ENCODE measurements around the gene DLX5. TPM values are rescaled to one million over a fixed set of nuclear protein-coding genes. Genes with fewer than 3 reads are reported as not detected.
"Not testable (repeated sequence)": the region's sequence is repeated elsewhere in the genome, so short reads cannot be mapped to it uniquely, and the experiment has no call there.

The DLX5 gene
- total RNA-seq, 4 donors from 2014 or later = not detected

DNA sequence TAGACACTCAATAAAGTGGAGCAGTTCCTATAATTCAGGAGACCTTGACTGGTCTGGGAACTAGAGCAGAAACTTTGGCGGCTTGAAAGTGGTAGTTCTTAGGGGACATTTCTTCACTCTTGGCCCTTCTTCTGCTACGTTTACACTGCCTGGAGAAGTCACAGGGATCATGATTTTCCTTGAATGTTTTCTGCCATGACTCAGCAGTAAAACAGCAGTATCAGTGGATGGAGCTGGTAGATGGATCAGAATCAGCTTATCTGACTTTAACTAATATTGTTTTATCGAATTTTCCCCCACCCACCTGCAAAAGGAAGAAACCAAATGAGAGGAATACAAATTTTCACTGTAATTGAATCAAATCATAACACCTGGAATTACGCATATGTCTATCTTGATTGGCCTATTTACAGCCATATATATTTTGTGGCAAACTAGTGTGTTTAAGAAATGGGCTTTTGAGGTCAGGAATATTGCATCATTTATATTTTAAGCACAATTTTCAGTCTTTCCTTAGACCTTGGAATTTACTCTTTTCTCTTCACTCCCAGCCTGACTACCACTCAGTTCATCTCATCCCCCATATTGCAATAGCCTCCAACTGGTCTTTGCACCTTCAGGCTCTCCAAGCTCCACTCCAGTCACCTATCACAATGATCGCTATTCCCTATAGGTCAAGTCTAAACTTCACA is 14.9 kb upstream of the DLX5 start:
- Histone ChIP-seq H3K36me3 (no peaks in the 10 kb centered on the region), H3K27me3 (no peaks in the 10 kb centered on the region), H3K4me1 (no peaks in the 10 kb centered on the region), H3K27ac (no peak overlapping the region), H3K9me3 (no peaks in the 10 kb centered on the region), H3K4me3 (no peak overlapping the region)
- TF ChIP-seq POLR2A (IDR thresholded peaks at IDR 0.05) = no peak
- DNase-seq = no peak

DNA sequence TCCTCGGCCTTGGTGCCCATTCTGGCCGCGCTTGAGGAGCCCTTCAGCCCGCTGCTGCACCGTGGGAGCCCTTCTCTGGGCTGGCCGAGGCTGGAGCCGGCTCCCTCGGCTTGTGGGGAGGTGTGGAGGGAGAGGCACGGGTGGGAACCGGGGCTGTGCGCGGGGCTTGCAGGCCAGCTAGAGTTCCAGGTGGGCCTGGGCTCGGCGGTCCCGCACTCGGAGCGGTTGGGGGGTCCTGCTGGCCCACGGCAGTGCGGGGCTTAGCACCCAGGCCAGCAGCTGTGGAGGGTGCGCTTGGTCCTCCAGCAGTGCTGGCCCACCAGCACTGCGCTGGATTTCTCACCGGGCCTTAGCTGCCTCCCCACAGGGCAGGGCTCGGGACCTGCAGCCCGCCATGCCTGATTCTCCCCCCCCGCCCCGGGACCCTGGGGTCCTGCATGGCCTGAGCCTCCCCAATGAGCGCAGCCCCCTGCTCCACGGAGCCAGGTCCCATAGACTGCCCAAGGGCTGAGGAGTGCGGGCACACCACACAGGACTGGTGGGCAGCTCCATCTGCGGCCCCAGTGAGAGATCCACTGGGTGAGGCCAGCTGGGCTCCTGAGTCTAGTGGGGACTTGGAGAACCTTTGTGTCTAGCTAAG is 9.7 kb upstream of the DLX5 start:
- not testable (repeated sequence) for H3K27ac ChIP-seq, H3K4me1 ChIP-seq, H3K4me3 ChIP-seq, DNase-seq, H3K27me3 ChIP-seq, H3K9me3 ChIP-seq, H3K36me3 ChIP-seq

DNA sequence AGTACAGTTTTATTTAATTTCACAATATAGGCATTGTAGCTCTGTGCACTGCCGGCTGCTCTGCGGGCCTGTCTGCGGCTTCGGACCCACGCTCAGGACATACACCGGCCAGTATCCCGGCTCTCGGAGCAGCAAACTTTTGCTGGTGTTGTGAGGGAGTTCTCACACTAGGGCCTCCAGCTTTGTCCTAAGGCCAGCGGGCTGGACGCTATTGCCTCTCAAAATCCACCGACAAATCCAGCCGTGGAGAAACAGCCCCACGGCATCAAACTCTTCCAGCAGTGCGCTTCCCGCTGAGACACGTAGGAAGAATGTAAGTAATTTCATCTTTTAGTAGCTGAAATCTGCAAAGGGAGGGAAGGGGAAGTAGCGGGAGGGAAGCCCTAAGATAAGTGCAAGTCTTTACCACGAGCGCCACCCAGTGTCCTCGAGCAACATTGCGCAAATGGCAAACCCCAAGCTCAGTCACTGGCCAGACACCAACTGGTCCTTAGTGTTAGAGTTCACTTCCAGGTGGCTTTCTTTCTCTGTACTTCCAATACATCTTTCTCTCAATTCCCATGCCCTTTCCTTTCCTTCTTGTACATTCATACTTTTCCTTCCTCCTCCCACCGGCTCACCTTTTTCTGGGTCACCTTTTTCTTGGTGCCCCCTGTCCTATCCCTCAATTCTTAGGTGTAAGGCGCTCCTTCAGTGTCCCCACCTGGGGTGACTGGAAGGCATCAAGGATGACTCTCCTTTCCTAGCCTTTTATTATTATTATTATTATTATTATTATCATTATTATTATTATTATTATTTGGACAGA is 3.0 kb upstream of the DLX5 start:
- Histone ChIP-seq H3K27me3 (peaks cover 0 to 40% of the 10 kb centered on the region in 2 donors), H3K36me3 (no peaks in the 10 kb centered on the region), H3K4me3 (peak overlapping the region in 3 of 4 donors; percentile 20 to 34 (median 32)), H3K9me3 (no peaks in the 10 kb centered on the region), H3K27ac (no peak overlapping the region), H3K4me1 (peaks cover 0 to 23% (median 2%) of the 10 kb centered on the region in 4 donors)
- peak; percentile 42 to 74 (median 72) for DNase-seq
- TF ChIP-seq POLR2A (IDR thresholded peaks at IDR 0.05) = no peak
- TF ChIP-seq, protein P1, sequence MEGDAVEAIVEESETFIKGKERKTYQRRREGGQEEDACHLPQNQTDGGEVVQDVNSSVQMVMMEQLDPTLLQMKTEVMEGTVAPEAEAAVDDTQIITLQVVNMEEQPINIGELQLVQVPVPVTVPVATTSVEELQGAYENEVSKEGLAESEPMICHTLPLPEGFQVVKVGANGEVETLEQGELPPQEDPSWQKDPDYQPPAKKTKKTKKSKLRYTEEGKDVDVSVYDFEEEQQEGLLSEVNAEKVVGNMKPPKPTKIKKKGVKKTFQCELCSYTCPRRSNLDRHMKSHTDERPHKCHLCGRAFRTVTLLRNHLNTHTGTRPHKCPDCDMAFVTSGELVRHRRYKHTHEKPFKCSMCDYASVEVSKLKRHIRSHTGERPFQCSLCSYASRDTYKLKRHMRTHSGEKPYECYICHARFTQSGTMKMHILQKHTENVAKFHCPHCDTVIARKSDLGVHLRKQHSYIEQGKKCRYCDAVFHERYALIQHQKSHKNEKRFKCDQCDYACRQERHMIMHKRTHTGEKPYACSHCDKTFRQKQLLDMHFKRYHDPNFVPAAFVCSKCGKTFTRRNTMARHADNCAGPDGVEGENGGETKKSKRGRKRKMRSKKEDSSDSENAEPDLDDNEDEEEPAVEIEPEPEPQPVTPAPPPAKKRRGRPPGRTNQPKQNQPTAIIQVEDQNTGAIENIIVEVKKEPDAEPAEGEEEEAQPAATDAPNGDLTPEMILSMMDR (IDR thresholded peaks at IDR 0.05) = peak; percentile 20 to 70 (median 64)

DNA sequence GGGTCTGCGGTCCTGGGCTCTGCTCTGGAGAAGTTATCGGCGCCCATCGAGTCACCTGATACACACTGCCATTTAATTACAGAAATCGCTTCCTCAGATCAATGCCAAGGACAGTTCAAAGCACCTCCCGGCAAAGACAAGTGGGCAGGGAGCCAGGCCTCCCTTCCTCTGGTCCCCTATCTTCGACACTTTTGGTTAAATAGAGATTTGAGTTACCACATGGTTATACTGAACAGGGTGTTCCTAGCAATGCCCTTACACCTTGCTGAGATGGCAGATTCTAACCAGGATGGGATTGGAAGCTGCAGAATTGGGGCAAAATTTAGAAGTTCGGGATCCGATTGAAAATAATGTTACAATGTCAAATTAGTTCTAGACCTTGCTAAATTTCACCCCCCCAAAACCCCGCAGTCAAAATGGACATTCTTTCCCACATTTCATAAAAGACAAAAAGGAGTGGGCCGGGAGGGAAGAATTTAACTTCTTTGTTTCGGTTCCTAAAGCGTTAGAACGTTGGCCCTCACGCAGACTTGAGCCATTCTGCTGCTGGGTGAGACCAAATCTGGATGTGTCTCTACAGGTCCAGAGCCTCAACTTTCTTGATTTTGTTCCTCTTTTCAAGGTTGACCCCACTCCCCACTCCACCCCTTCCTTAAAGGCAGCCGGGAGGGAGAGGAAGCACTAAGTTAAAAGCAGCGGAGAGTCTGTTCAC is 2.2 kb upstream of the DLX5 start:
- Histone ChIP-seq H3K36me3 (no peaks in the 10 kb centered on the region), H3K4me1 (peaks cover 0 to 26% (median 2%) of the 10 kb centered on the region in 4 donors), H3K9me3 (no peaks in the 10 kb centered on the region), H3K4me3 (peak overlapping the region in 3 of 4 donors; percentile 20 to 34 (median 32)), H3K27me3 (peaks cover 0 to 48% of the 10 kb centered on the region in 2 donors), H3K27ac (no peak overlapping the region)
- no peak for TF ChIP-seq POLR2A (IDR thresholded peaks at IDR 0.05)
- TF ChIP-seq, protein P1 (IDR thresholded peaks at IDR 0.05) = no peak
- DNase-seq = no peak

DNA sequence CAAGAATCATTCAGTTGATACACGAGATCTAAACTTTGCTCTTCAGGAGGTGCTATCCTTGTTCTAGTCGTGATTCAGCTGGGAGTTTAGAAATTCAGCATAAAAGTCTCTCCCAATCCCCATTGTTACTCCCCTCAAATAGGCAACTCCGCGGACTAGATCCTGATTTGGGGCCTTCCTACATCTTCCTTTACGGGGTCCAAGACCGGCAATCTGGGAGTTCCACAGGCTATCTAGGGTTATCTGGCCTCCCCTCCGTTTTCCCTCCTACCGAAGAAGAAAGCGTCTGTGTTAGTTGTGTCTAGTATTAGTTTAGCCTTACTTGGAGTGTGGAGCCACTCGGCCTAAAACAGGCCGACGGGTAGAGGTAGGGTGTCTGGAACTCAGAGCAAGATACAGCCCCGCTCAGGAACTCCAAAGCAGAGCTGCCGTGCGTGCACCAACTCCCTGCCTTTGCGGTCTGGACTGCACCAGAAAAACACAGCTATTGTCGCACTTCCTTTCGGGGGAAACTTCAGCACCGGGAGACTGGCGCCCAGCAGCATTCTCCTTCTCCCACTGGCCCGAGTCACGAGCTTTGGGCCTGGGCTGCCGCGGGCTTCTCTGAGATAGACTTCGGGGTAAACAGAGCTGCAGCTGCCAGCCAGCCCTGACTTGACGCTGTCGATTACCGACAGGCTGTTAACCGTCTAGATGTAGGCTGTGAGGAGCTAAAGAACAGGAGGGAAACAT is 1.5 kb upstream of the DLX5 start:
- TF ChIP-seq, protein P1 (IDR thresholded peaks at IDR 0.05) = no peak
- TF ChIP-seq POLR2A (IDR thresholded peaks at IDR 0.05) = no peak
- peaks cover 0 to 55% of the 10 kb centered on the region in 2 donors for H3K27me3 ChIP-seq
- H3K4me3 ChIP-seq = peak overlapping the region in 1 of 4 donors; percentile 25
- no peak overlapping the region for H3K27ac ChIP-seq
- DNase-seq = no peak
- H3K4me1 ChIP-seq = peaks cover 0 to 33% (median 2%) of the 10 kb centered on the region in 4 donors
- H3K36me3 ChIP-seq = no peaks in the 10 kb centered on the region
- H3K9me3 ChIP-seq = no peaks in the 10 kb centered on the region

DNA sequence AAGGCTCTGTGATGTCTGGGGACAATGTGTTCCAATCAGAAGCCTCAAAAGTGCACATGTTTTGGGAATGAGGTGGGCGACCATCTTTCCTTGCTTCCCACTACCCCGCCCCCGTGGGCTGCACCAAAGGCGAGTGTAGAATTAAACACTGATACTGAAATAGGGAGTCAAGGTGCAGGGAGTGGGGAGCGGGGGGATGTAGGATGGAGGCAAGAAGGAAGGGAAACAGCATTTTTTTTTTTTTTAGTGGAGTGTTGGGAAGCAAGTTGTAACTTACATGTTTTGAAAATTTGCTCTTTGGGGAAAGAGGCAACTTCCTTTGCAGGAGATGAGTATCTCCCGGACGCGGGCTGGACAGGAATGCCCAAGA is 484 bp upstream of the DLX5 start:
- TF ChIP-seq, protein P1 (IDR thresholded peaks at IDR 0.05) = no peak
- no peak for TF ChIP-seq POLR2A (IDR thresholded peaks at IDR 0.05)
- H3K4me1 ChIP-seq = peaks cover 0 to 36% (median 2%) of the 10 kb centered on the region in 4 donors
- H3K9me3 ChIP-seq = no peaks in the 10 kb centered on the region

More for the DNA sequence above, 484 bp upstream of the DLX5 start:
- no peak overlapping the region for H3K4me3 ChIP-seq
- H3K36me3 ChIP-seq = no peaks in the 10 kb centered on the region
- no peak for DNase-seq
- no peak overlapping the region for H3K27ac ChIP-seq
- H3K27me3 ChIP-seq = peaks cover 0 to 66% of the 10 kb centered on the region in 2 donors

Data from Peyer's patch (tissue), 4 donors.